ENCODE data around the gene TRNP1. TPM values are rescaled to one million over a fixed set of nuclear protein-coding genes. Genes with fewer than 3 reads are reported as not detected.

TRNP1 gene
- total RNA-seq, 2 experiments from 2014 or later, result 0.16 to 0.38 TPM

DNA sequence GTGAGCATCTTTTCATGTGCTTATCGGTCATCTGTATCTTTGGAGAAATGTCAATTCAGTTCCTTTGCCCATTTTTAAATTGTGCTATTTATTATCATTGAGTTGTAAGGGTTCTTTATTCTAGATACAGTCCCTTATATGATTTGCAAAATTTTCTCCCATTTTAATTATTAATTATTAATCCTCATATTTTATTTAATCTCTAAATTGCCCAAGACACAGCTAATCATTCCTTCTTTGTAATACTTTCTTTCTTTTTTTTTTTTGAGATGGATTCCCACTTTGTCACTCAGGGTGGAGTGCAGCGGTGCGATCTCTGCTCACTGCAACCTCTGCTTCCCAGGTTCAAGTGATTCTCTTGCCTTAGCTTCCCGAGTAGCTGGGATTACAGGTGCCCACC, 32.2 kb downstream of the TRNP1 start:
- intact Hi-C loops (cut with micrococcal nuclease), result no loop called here
- CTCF ChIA-PET, result interaction anchor here (1.3 to 1.4 kb wide), 2 partner anchors 19 to 20 kb away, joined by 3 to 7 read pairs; no protein-coding TSS in a partner anchor
- H3K27me3 Mint-ChIP-seq, result peaks cover 7% of the 10 kb centered on the region

GRCh38 chr1:27026621-27027574, 33.4 kb downstream of the TRNP1 start:
- TF ChIP-seq CTCF (IDR thresholded peaks at IDR 0.05), result no peak
- DNase-seq (no peak), ATAC-seq (no peak)
- no peaks in the 10 kb centered on the region for H3K36me3 Mint-ChIP-seq (ENCODE audit: low read depth)
- H3K4me1 Mint-ChIP-seq (ENCODE audit: low read depth), result peaks cover 2% of the 10 kb centered on the region
- no peak overlapping the region for H3K27ac Mint-ChIP-seq
- CTCF ChIA-PET, result interaction anchor here (1.3 to 1.4 kb wide), 2 partner anchors 17 to 19 kb away, joined by 3 to 7 read pairs; no protein-coding TSS in a partner anchor
- no peaks in the 10 kb centered on the region for H3K9me3 Mint-ChIP-seq
- H3K27me3 Mint-ChIP-seq, result peaks cover 7% of the 10 kb centered on the region
- intact Hi-C loops (cut with micrococcal nuclease), result no loop called here
- POLR2A ChIA-PET, result no interaction called here
- H3K4me3 Mint-ChIP-seq, result no peak overlapping the region

More for the DNA sequence above, 32.2 kb downstream of the TRNP1 start:
- no peak overlapping the region for H3K4me3 Mint-ChIP-seq
- no peaks in the 10 kb centered on the region for H3K4me1 Mint-ChIP-seq (ENCODE audit: low read depth)
- H3K27ac Mint-ChIP-seq, result no peak overlapping the region
- POLR2A ChIA-PET, result no interaction called here
- ATAC-seq (no peak), DNase-seq (no peak)
- no peaks in the 10 kb centered on the region for H3K9me3 Mint-ChIP-seq
- no peak for TF ChIP-seq CTCF (IDR thresholded peaks at IDR 0.05)
- H3K36me3 Mint-ChIP-seq (ENCODE audit: low read depth), result no peaks in the 10 kb centered on the region

GRCh38 chr1:27027575-27028250, 34.2 kb downstream of the TRNP1 start:
- intact Hi-C loops (cut with micrococcal nuclease), result no loop called here
- H3K4me3 Mint-ChIP-seq, result no peak overlapping the region
- H3K27me3 Mint-ChIP-seq, result peaks cover 7% of the 10 kb centered on the region
- peaks cover 4% of the 10 kb centered on the region for H3K4me1 Mint-ChIP-seq (ENCODE audit: low read depth)
- TF ChIP-seq CTCF (IDR thresholded peaks at IDR 0.05), result no peak
- H3K27ac Mint-ChIP-seq, result no peak overlapping the region
- no peak for ATAC-seq
- CTCF ChIA-PET, result interaction anchor here (1.3 to 1.5 kb wide), 2 partner anchors 18 to 30 kb away, joined by 3 to 6 read pairs; no protein-coding TSS in a partner anchor
- POLR2A ChIA-PET, result no interaction called here
- no peak for DNase-seq
- H3K36me3 Mint-ChIP-seq (ENCODE audit: low read depth), result no peaks in the 10 kb centered on the region
- no peaks in the 10 kb centered on the region for H3K9me3 Mint-ChIP-seq

DNA sequence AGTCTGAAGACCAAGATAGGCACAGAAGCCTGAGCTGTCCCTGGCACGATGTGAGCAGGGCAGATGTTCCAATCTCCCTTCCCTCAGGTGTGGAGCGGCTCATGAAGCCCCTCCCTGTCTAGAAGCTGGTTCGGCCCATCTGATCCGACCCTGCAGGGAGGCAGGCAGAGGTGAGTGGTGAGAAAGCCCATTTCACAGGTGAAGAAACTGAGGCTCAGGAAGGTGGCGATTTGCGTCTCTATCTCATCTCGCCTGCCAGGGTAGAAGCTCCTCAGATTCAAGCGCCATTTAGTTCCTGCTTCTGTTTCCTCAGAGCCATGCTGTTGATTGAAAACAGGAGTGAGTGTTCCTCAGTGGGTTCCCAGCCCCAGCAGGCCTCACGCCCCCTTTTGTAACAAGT, 36.0 kb downstream of the TRNP1 start:
- Mint-ChIP-seq H3K9me3 (no peaks in the 10 kb centered on the region), H3K4me3 (no peak overlapping the region), H3K27me3 (peaks cover 7% of the 10 kb centered on the region), H3K4me1 (ENCODE audit: low read depth) (peaks cover 4% of the 10 kb centered on the region), H3K36me3 (ENCODE audit: low read depth) (no peaks in the 10 kb centered on the region), H3K27ac (no peak overlapping the region)
- ATAC-seq (no peak), DNase-seq (no peak)
- ChIA-PET CTCF (interaction anchor here (0.8 to 1.5 kb wide), 3 partner anchors 15 to 32 kb away, joined by 3 to 6 read pairs (median 3); no protein-coding TSS in a partner anchor), POLR2A (interaction anchor here (1.0 kb wide), 1 partner anchor 107 kb away, joined by 3 read pairs; no protein-coding TSS in a partner anchor)
- TF ChIP-seq CTCF (IDR thresholded peaks at IDR 0.05), result no peak
- intact Hi-C loops (cut with micrococcal nuclease), result no loop called here
